Right cardiac atrium (tissue), 5 donors: ENCODE results near the gene USP27X. TPM values are rescaled to one million over a fixed set of nuclear protein-coding genes. Genes with fewer than 3 reads are reported as not detected.

Source experiments
- ATAC-seq, 2 donors: fragments of 200-7000 bp; cut with Tn5 transposase; one replicate each; pipeline versions ENCODE4 v1.8.0 to v1.9.1; 2020; ENCODE audit warnings: moderate library complexity in 2 of 2, mild to moderate bottlenecking in 1 of 2
- DNase-seq, 3 donors: peaks; one replicate each; pipeline ENCODE4 v3.0.0-alpha.2; 2020
- H3K27ac ChIP-seq: one replicate; pipeline ENCODE4 v1.5.1; 2013; ENCODE audit warnings: mild to moderate bottlenecking, low read length, control low read depth, moderate library complexity
- H3K27me3 ChIP-seq: one replicate; pipeline ENCODE4 v1.6.1; 2013; ENCODE audit not compliant: control insufficient read depth, insufficient read depth
- H3K4me1 ChIP-seq: one replicate; pipeline ENCODE4 v1.6.1; 2013; ENCODE audit warnings: low read length; ENCODE audit not compliant: control insufficient read depth, insufficient read depth
- H3K4me3 ChIP-seq: one replicate; pipeline ENCODE4 v1.5.1; 2013; ENCODE audit warnings: low read length, control low read depth
- H3K9me3 ChIP-seq: one replicate; pipeline ENCODE4 v1.6.1; 2013; ENCODE audit warnings: low read length; ENCODE audit not compliant: control insufficient read depth
- WGBS: extraction: QIAGEN DNeasy Blood & Tissue Kit; methylation state at CpG from one replicate; pipeline ENCODE4 v1.1.7; 2013; 5-methylcytosine and 5-hydroxymethylcytosine counted together
- intact Hi-C, 4 donors: fragments of 100-400 bp; cut with DNase I; formaldehyde crosslinking; loops; one replicate each; pipeline versions ENCODE4 v1.11.0 to v1.14.0; 2022 to 2023
- polyA plus RNA-seq: library from polyadenylated mRNA; stranded (reverse); fragments of 200-250 nt; gene quantifications from one replicate; pipeline ENCODE4 v1.2.3, GENCODE V29; 2013
- total RNA-seq, 4 donors: library from RNA; stranded (reverse); fragmentation: NEBNext Ultra II Directional; extraction: Animal tissue kit (Norgen Biotek cat#: 25700); gene quantifications; one replicate each; pipeline ENCODE4 v1.2.1, GENCODE V29; 2021
- donor health status: healthy with polysubstance abuse.
- donor health status: DM: no; HTN: yes; CAD: no.
- donor health status: DM: no; HTN: no; CAD: no.
- donor health status: DM: no; HTN: yes; CAD: no; lungs with severe emphysema.
- donor health status: DM: yes; HTN: yes; CAD: no.

The USP27X gene
- total and polyA plus RNA-seq, 5 donors: 2.1 to 4.7 (median 2.6) TPM

- WGBS: 56% methylated on average over 2 of the region's 2 CpGs
- no peaks in the 10 kb centered on the region for H3K9me3 ChIP-seq
- intact Hi-C loops: no loop called here
Measured at GRCh38 chrX:49858341-49858740, 20.9 kb upstream of the USP27X start.

DNA sequence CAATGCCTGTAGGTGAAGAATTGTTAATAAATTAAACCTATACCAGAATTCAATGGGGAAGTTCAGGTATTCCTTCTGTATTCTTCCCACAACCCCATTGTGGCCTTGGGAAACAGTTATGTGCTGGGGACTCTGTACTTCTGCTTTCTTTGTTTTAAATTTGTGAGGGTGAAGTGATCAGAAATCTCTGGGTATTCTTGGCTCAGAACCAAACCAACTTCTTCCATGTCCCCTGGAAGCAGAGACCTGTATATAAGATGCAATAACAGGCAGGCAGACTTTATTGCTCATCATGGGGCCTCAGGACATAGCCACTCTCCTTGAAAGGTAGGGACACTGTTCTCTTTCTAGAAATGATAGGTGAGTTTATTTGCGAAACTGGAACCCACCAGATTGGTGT is 19.8 kb upstream of the USP27X start:
- H3K4me3 ChIP-seq: no peak overlapping the region
- intact Hi-C loops: no loop called here
- no peak for DNase-seq
- H3K27ac ChIP-seq: no peak overlapping the region
- H3K9me3 ChIP-seq: no peaks in the 10 kb centered on the region
- no peaks in the 10 kb centered on the region for H3K4me1 ChIP-seq
- 96% methylated on average over 1 of the region's 1 CpG for WGBS
- ATAC-seq: no peak
- no peaks in the 10 kb centered on the region for H3K27me3 ChIP-seq

More at GRCh38 chrX:49858341-49858740, 20.9 kb upstream of the USP27X start:
- Histone ChIP-seq H3K27ac (no peak overlapping the region), H3K4me1 (no peaks in the 10 kb centered on the region), H3K4me3 (no peak overlapping the region), H3K27me3 (no peaks in the 10 kb centered on the region)
- DNase-seq (no peak), ATAC-seq (no peak)

DNA sequence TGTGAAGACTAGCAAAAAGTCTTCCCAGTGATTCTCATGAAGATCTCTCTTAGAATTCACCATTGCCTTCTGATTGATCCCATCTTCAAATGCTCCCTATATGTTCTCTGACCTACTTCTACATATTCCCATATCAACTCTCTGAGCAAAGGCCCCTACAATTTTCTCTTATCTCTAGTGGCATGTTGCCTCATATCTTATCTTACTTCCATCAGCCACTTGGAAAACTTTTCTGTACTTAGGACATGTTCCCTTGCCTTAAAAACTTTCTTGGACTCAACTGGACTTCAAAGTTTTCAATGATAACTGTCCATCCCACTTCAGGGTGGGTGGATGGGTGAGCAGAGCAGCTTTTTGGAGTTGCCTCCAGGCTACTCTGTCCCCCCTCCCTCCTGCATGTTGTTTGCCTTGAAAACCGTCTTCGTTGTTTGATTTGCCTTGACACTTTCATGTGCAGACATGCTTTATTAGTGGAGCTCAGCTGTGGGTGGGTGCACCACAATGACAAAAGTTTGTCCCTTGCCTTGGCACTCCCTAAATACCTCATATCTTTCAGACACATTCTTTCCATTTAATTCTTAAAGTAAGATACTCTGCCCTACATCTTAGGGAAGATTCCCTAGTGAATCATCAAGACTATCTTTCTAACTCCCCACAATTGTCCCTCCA is 18.3 kb upstream of the USP27X start:
- Histone ChIP-seq H3K9me3 (no peaks in the 10 kb centered on the region), H3K4me1 (no peaks in the 10 kb centered on the region), H3K27ac (no peak overlapping the region), H3K4me3 (no peak overlapping the region), H3K27me3 (no peaks in the 10 kb centered on the region)
- WGBS: 67% methylated on average over 2 of the region's 2 CpGs
- DNase-seq (no peak), ATAC-seq (no peak)
- intact Hi-C loops: no loop called here

- no peak for ATAC-seq
- intact Hi-C loops: no loop called here
Measured at GRCh38 chrX:49862093-49862492, 17.2 kb upstream of the USP27X start.

GRCh38 chrX:49868739-49869138 is 10.5 kb upstream of the USP27X start:
- intact Hi-C loops: no loop called here
- Histone ChIP-seq H3K4me3 (no peak overlapping the region), H3K4me1 (no peaks in the 10 kb centered on the region), H3K9me3 (no peaks in the 10 kb centered on the region), H3K27me3 (no peaks in the 10 kb centered on the region), H3K27ac (no peak overlapping the region)
- WGBS: 24% methylated on average over 1 of the region's 1 CpG
- ATAC-seq (no peak), DNase-seq (no peak)

More at GRCh38 chrX:49862093-49862492, 17.2 kb upstream of the USP27X start:
- no peaks in the 10 kb centered on the region for H3K9me3 ChIP-seq
- H3K27ac ChIP-seq: no peak overlapping the region
- no peaks in the 10 kb centered on the region for H3K27me3 ChIP-seq
- H3K4me3 ChIP-seq: no peak overlapping the region
- no peaks in the 10 kb centered on the region for H3K4me1 ChIP-seq
- DNase-seq: no peak

- no peak for DNase-seq
- Histone ChIP-seq H3K4me1 (peaks cover 4% of the 10 kb centered on the region), H3K4me3 (no peak overlapping the region), H3K27me3 (no peaks in the 10 kb centered on the region), H3K9me3 (no peaks in the 10 kb centered on the region), H3K27ac (no peak overlapping the region)
- WGBS: 10% methylated on average over 3 of the region's 3 CpGs
- no peak for ATAC-seq
- intact Hi-C loops: no loop called here
Measured at GRCh38 chrX:49876750-49877149, 2.5 kb upstream of the USP27X start.

DNA sequence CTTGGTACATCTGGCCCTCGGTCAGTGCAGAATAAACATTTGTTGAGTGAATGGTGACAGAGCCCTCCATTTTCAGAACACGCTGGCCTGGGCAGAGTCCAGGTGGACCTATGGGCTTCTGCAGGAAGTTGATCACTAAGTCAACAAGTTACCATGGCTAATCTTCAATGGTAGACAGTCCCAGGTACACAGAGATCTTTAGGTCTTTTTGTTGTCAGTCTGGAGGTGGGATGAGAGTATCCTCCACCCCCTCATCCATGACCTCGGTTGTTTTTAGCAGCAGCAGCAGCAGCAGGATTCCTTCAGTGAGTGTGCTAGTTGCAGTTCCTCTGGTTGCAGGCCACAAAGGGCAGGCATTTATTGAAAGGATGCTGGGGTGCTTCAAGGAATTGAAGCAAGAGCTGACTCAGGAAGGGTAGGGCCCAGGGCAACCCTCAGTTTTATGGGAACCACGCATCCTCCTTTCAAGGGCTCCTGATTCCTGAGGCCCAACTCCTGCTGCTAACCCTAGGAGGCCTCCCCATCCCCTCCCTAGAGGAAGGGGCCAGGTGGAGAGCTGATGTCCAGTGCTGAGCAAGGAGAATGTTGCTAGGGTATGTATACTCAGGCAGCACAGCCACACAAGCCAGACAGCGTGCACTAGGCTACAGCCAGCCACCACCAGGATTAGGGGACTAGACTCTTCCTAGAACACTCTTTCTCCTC is 1.7 kb upstream of the USP27X start:
- ATAC-seq: no peak
- peaks cover 4% of the 10 kb centered on the region for H3K4me1 ChIP-seq
- H3K9me3 ChIP-seq: no peaks in the 10 kb centered on the region
- 66% methylated on average over 5 of the region's 5 CpGs for WGBS
- no peak for DNase-seq
- no peaks in the 10 kb centered on the region for H3K27me3 ChIP-seq
- intact Hi-C loops: no loop called here
- no peak overlapping the region for H3K4me3 ChIP-seq
- H3K27ac ChIP-seq: peak overlapping the region; percentile 45

- peak overlapping the region; percentile 95 for H3K4me3 ChIP-seq
- intact Hi-C loops: no loop called here
- WGBS: 16% methylated on average over 28 of the region's 28 CpGs
- DNase-seq: peak; percentile 9 to 60 (median 53)
- no peaks in the 10 kb centered on the region for H3K9me3 ChIP-seq
- H3K4me1 ChIP-seq: peaks cover 4% of the 10 kb centered on the region
- peak; percentile 22 to 30 for ATAC-seq
- peak overlapping the region; percentile 94 for H3K27ac ChIP-seq
- no peaks in the 10 kb centered on the region for H3K27me3 ChIP-seq
Measured at GRCh38 chrX:49878128-49878833, 1.0 kb upstream of the USP27X start.

DNA sequence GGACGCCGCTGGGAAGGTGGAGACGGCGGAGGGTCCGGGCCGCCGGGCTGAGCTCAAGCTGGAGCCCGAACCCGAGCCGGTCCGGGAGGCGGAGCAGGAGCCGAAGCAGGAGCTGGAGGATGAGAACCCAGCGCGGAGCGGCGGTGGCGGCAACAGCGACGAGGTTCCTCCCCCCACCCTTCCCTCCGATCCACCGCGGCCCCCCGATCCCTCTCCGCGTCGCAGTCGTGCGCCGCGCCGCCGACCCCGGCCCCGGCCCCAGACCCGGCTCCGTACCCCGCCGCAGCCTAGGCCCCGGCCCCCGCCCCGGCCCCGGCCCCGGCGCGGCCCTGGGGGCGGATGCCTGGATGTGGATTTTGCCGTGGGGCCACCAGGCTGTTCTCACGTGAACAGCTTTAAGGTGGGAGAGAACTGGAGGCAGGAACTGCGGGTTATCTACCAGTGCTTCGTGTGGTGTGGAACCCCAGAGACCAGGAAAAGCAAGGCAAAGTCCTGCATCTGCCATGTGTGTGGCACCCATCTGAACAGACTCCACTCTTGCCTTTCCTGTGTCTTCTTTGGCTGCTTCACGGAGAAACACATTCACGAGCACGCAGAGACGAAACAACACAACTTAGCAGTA is 483 bp downstream of the USP27X start:
- peak overlapping the region; percentile 94 for H3K27ac ChIP-seq
- peak overlapping the region; percentile 95 for H3K4me3 ChIP-seq
- intact Hi-C loops: no loop called here
- no peak for DNase-seq
- no peaks in the 10 kb centered on the region for H3K9me3 ChIP-seq
- WGBS: 5% methylated on average over 42 of the region's 55 CpGs
- H3K4me1 ChIP-seq: peaks cover 4% of the 10 kb centered on the region
- H3K27me3 ChIP-seq: no peaks in the 10 kb centered on the region
- ATAC-seq: peak; percentile 3 to 15

- no peak overlapping the region for H3K4me3 ChIP-seq
- H3K9me3 ChIP-seq: no peaks in the 10 kb centered on the region
- no peak overlapping the region for H3K27ac ChIP-seq
- H3K4me1 ChIP-seq: peaks cover 4% of the 10 kb centered on the region
- DNase-seq: peak in 1 of 3 donors; percentile 32
- WGBS: 96% methylated on average over 12 of the region's 12 CpGs
- no peaks in the 10 kb centered on the region for H3K27me3 ChIP-seq
- intact Hi-C loops: no loop called here
- ATAC-seq: no peak
Measured at GRCh38 chrX:49880668-49881067, 1.4 kb downstream of the USP27X start.
